Mesendoderm (in vitro differentiated cells): ENCODE data around the gene SMIM24.
"Not testable (repeated sequence)": the region's sequence is repeated elsewhere in the genome, so short reads cannot be mapped to it uniquely, and the experiment has no call there.

Source experiments
- DNase-seq: peaks from one replicate; pipeline ENCODE4 v3.0.0; 2013
- H2AK5ac ChIP-seq: 2 replicates; pipeline ENCODE4 v1.6.1; 2013; ENCODE audit warnings: low read length, inconsistent platforms
- H2BK120ac ChIP-seq: 2 replicates; pipeline ENCODE4 v1.6.1; 2013; ENCODE audit warnings: low read depth, mild to moderate bottlenecking, low read length, moderate library complexity, mixed read lengths
- H2BK15ac ChIP-seq: replicated peaks from 2 replicates; pipeline ENCODE4 v1.6.1; 2013; ENCODE audit warnings: low read depth, mild to moderate bottlenecking, moderate library complexity
- H2BK5ac ChIP-seq: 2 replicates; pipeline ENCODE4 v1.6.1; 2013; ENCODE audit warnings: low read length, inconsistent platforms
- H3K18ac ChIP-seq: 2 replicates; pipeline ENCODE4 v1.6.1; 2013; ENCODE audit warnings: mild to moderate bottlenecking, low read length, mixed read lengths
- H3K23ac ChIP-seq: one replicate; pipeline ENCODE4 v1.6.1; 2013; ENCODE audit warnings: low read length
- H3K27ac ChIP-seq: 2 replicates; pipeline ENCODE4 v1.5.1; 2013; ENCODE audit warnings: low read depth, mild to moderate bottlenecking, inconsistent platforms, low read length, moderate library complexity
- H3K27me3 ChIP-seq: 2 replicates; pipeline ENCODE4 v1.6.1; 2013; ENCODE audit warnings: low read length, control low read depth, mild to moderate bottlenecking, inconsistent platforms; ENCODE audit not compliant: insufficient read depth, poor library complexity
- H3K36me3 ChIP-seq: 2 replicates; pipeline ENCODE4 v1.6.1; 2013; ENCODE audit warnings: low read length, inconsistent platforms; ENCODE audit not compliant: control insufficient read depth, insufficient read depth
- H3K4ac ChIP-seq: one replicate; pipeline ENCODE4 v1.6.1; 2013; ENCODE audit warnings: low read depth, mild to moderate bottlenecking, low read length, moderate library complexity
- H3K4me1 ChIP-seq: 2 replicates; pipeline ENCODE4 v1.6.1; 2013; ENCODE audit warnings: low read depth, low read length, inconsistent platforms; ENCODE audit not compliant: control insufficient read depth
- H3K4me2 ChIP-seq: 2 replicates; pipeline ENCODE4 v1.6.1; 2013; ENCODE audit warnings: low read length
- H3K4me3 ChIP-seq: 2 replicates; pipeline ENCODE4 v1.5.1; 2013; ENCODE audit warnings: mild to moderate bottlenecking, low read length
- H3K56ac ChIP-seq: one replicate; pipeline ENCODE4 v1.6.1; 2013; ENCODE audit warnings: low read length
- H3K79me1 ChIP-seq: 2 replicates; pipeline ENCODE4 v1.6.1; 2013; ENCODE audit warnings: low read length, inconsistent platforms
- H3K79me2 ChIP-seq: 2 replicates; pipeline ENCODE4 v1.6.1; 2013; ENCODE audit warnings: mild to moderate bottlenecking, low read length; ENCODE audit not compliant: control insufficient read depth, insufficient read depth
- H3K9ac ChIP-seq: 2 replicates; pipeline ENCODE4 v1.6.1; 2013; ENCODE audit warnings: low read length, inconsistent platforms
- H4K5ac ChIP-seq: one replicate; pipeline ENCODE4 v1.6.1; 2013; ENCODE audit warnings: low read length
- H4K8ac ChIP-seq: one replicate; pipeline ENCODE4 v1.6.1; 2013; ENCODE audit warnings: low read depth, mild to moderate bottlenecking, control low read depth, low read length, moderate library complexity
- WGBS: extraction: QIAGEN DNeasy Blood & Tissue Kit; methylation state at CpG from one replicate; pipeline ENCODE4 v1.1.7; 2013; ENCODE audit warnings: low lambda C conversion rate, missing lambda C conversion rate; ENCODE audit not compliant: insufficient coverage; ENCODE audit errors: extremely low coverage; 5-methylcytosine and 5-hydroxymethylcytosine counted together

The SMIM24 gene

DNA sequence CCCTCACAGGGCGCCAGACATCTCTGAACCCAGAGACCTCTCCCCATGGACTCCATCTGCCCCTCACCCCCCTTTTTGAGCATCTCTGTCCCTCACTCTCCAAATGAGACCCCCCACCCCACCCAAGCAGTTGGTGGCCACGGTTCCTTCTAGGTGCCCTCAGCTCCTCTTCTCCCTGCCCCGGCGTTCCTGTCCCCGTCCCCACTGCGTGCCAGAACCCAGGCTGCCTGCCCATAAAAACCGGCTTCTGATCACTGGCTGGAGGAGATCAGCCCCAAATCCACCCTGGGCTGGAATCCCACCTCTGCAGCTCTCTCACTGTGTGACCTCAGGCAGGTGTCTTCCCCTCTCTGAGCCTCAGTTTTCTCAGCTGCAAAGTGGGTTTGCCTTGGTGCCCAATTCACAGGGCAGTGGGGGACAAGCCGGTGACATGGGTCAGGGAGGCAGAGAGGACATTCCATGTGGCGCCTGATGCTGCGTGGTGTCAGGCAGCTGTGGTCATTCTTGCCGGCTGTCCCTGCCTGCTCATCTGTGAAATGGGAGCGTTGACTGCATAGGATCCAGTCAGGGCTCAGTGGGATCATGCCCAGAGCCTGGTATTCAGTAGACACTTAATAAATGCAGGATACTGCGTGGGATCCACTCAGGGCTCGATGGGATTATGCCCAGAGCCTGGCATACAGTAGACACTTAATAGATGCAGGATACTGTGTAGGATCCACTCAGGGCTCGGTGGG, 25.5 kb downstream of the SMIM24 start:
- H4K5ac ChIP-seq: no peak overlapping the region
- H3K9ac ChIP-seq: no peak overlapping the region
- no peak for DNase-seq
- no peak overlapping the region for H2AK5ac ChIP-seq
- no peaks in the 10 kb centered on the region for H3K79me1 ChIP-seq
- H2BK5ac ChIP-seq: no peak overlapping the region
- no peak overlapping the region for H2BK120ac ChIP-seq
- no peaks in the 10 kb centered on the region for H3K27me3 ChIP-seq
- H3K4me3 ChIP-seq: no peak overlapping the region
- H3K79me2 ChIP-seq: no peaks in the 10 kb centered on the region
- H3K18ac ChIP-seq: no peak overlapping the region
- H3K4me1 ChIP-seq: peaks cover 6% of the 10 kb centered on the region
- H3K4me2 ChIP-seq: no peak overlapping the region
- H3K36me3 ChIP-seq: no peaks in the 10 kb centered on the region
- H4K8ac ChIP-seq: no peak overlapping the region
- H3K27ac ChIP-seq: no peak overlapping the region
- H3K4ac ChIP-seq: no peak overlapping the region
- H2BK15ac ChIP-seq: no peak overlapping the region
- WGBS: no CpG with 5 or more reads among the region's 15 CpGs
- H3K23ac ChIP-seq: no peak overlapping the region
- no peak overlapping the region for H3K56ac ChIP-seq

- H4K5ac ChIP-seq: no peak overlapping the region
- no peak overlapping the region for H2AK5ac ChIP-seq
- H3K4me3 ChIP-seq: no peak overlapping the region
- no peak overlapping the region for H3K4ac ChIP-seq
- WGBS: no CpG with 5 or more reads among the region's 25 CpGs
- no peak overlapping the region for H4K8ac ChIP-seq
- DNase-seq: no peak
- H3K56ac ChIP-seq: no peak overlapping the region
- H3K4me1 ChIP-seq: peaks cover 3% of the 10 kb centered on the region
- H3K9ac ChIP-seq: no peak overlapping the region
- H3K79me2 ChIP-seq: no peaks in the 10 kb centered on the region
- no peak overlapping the region for H2BK120ac ChIP-seq
- H3K27ac ChIP-seq: no peak overlapping the region
- H3K23ac ChIP-seq: no peak overlapping the region
- H3K4me2 ChIP-seq: no peak overlapping the region
- no peaks in the 10 kb centered on the region for H3K79me1 ChIP-seq
- H2BK15ac ChIP-seq: no peak overlapping the region
- H3K27me3 ChIP-seq: no peaks in the 10 kb centered on the region
- no peaks in the 10 kb centered on the region for H3K36me3 ChIP-seq
- H2BK5ac ChIP-seq: no peak overlapping the region
- no peak overlapping the region for H3K18ac ChIP-seq
Observed at GRCh38 chr19:3453840-3454239, 26.5 kb downstream of the SMIM24 start.

DNA sequence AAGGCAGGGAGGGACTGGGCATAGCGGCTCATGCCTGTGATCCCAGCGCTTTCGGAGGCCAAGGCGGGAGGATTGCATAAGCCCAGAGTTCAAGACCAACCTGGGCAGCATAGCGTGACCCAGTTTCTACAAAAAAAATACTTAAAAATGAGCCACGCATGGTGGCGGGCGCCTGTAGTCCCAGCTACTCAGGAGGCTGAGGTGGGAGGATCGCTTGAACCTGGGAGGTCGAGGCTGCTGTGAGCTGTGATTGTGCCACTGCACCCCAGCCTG, 27.4 kb downstream of the SMIM24 start:
- not testable (repeated sequence) for H2AK5ac ChIP-seq, H3K27ac ChIP-seq, DNase-seq, H3K36me3 ChIP-seq, H3K18ac ChIP-seq, H3K4me3 ChIP-seq, H3K56ac ChIP-seq, H2BK120ac ChIP-seq, H3K23ac ChIP-seq, H3K4ac ChIP-seq, H4K8ac ChIP-seq, H3K79me2 ChIP-seq, H3K27me3 ChIP-seq, H3K9ac ChIP-seq, H2BK15ac ChIP-seq, H3K79me1 ChIP-seq, H3K4me2 ChIP-seq, H3K4me1 ChIP-seq, H4K5ac ChIP-seq, H2BK5ac ChIP-seq
- no CpG with 5 or more reads among the region's 10 CpGs for WGBS

- no CpG with 5 or more reads among the region's 38 CpGs for WGBS
- no peak overlapping the region for H3K27ac ChIP-seq
- no peak overlapping the region for H2BK120ac ChIP-seq
Observed at GRCh38 chr19:3452171-3452941, 28.0 kb downstream of the SMIM24 start.

DNA sequence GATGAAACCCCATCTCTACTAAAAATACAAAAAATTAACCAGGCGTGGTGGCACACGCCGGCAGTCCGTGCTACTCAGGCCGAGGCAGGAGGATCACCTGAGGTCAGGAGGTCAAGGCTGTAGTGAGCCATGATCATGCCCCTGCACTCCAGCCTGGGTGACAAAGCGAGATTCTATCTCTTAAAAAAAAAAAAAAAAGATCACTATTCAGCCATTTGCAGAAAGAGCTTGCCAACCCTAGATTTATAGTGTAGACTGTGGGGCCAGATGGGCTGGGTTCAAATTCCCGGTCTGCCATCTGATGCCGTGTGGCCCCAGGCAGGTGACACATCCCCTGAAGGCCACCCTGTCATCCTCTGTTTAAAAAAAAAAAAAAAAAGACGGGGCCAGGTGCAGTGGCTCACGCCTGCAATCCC, 28.9 kb downstream of the SMIM24 start:
- no peaks in the 10 kb centered on the region for H3K4me1 ChIP-seq
- H3K27me3 ChIP-seq: no peaks in the 10 kb centered on the region
- H2BK5ac ChIP-seq: no peak overlapping the region

More at GRCh38 chr19:3452171-3452941, 28.0 kb downstream of the SMIM24 start:
- Histone ChIP-seq H3K23ac (no peak overlapping the region), H2AK5ac (no peak overlapping the region), H3K4ac (no peak overlapping the region), H3K79me2 (no peaks in the 10 kb centered on the region), H4K8ac (no peak overlapping the region), H2BK15ac (no peak overlapping the region), H3K4me1 (no peaks in the 10 kb centered on the region), H3K18ac (no peak overlapping the region), H3K79me1 (no peaks in the 10 kb centered on the region), H3K27me3 (no peaks in the 10 kb centered on the region), H2BK5ac (no peak overlapping the region), H3K4me2 (no peak overlapping the region), H3K9ac (no peak overlapping the region), H3K4me3 (no peak overlapping the region), H3K36me3 (no peaks in the 10 kb centered on the region), H3K56ac (peak overlapping the region; percentile 25), H4K5ac (no peak overlapping the region)
- DNase-seq: no peak

More for the DNA sequence above, 28.9 kb downstream of the SMIM24 start:
- Histone ChIP-seq H4K5ac (no peak overlapping the region), H3K18ac (no peak overlapping the region), H3K79me1 (no peaks in the 10 kb centered on the region), H3K79me2 (no peaks in the 10 kb centered on the region), H3K27ac (no peak overlapping the region), H3K9ac (no peak overlapping the region), H2BK120ac (no peak overlapping the region), H2AK5ac (no peak overlapping the region), H3K36me3 (no peaks in the 10 kb centered on the region), H3K4me3 (no peak overlapping the region), H3K4ac (no peak overlapping the region), H3K23ac (no peak overlapping the region), H3K4me2 (no peak overlapping the region), H3K56ac (no peak overlapping the region), H2BK15ac (no peak overlapping the region), H4K8ac (no peak overlapping the region)
- no CpG with 5 or more reads among the region's 10 CpGs for WGBS
- DNase-seq: no peak
